Spleen (tissue), 3 donors: ENCODE results near the gene TRIM71.

Source experiments
- POLR2A ChIP-seq, 3 donors: fragments of 450-650 bp; IDR thresholded peaks; one replicate each; pipeline ENCODE4 v1.5.1; 2017; ENCODE audit warnings: antibody characterized with exemption in 3 of 3, mild to moderate bottlenecking in 1 of 3
- POLR2AphosphoS5 ChIP-seq, 3 donors: sonication (generic); formaldehyde crosslinking; IDR thresholded peaks; one replicate each; pipeline ENCODE4 v1.5.1; 2017; ENCODE audit warnings: antibody characterized with exemption in 3 of 3

DNA sequence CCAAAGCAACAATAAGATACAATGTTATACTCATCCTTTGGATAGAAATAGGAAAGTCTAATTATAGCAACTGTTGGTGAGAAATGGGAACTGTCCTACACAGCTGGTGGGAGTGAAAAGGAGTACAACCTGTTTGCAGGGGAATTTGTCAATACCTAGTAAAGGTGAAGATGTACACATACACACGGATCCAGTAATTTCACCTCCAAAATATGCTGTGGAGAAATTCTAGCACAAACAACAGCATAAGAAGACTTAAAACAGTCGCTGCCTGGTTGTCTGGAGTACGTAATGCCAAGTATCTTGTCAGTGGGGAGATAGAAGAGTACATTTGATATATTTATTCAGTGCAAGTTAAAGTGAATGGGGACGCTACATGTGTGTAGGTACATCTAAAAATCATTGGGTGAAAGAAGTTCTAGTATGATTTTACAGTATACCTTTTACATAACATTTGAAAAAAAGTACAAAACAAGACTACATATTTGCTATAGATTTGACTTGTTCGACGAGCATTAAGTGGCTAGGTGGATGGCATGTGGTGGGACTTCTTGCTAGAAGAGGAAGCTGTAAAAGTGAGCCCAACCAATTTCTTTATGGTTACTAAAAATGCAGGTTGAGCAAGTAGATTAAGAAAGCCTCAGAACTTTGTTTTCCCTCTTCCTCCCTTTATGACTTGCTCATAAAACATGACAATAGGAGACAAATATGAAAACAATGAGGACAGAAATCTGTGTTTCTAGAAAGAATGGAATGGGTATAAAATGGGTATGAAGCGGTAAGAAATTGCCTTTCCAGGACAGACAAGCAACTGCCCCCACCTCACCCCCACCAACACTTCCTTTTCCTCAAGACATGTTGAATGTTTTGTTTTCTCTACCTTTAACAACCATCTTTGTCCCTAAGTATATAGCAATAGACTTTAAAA is 83.5 kb downstream of the TRIM71 start:
- TF ChIP-seq POLR2AphosphoS5 (IDR thresholded peaks at IDR 0.05) (no peak), POLR2A (IDR thresholded peaks at IDR 0.05) (no peak)
